Fibroblast of skin of right quadriceps (primary cell): ENCODE measurements around the gene SLC27A1.
"Not testable (repeated sequence)": the region's sequence is repeated elsewhere in the genome, so short reads cannot be mapped to it uniquely, and the experiment has no call there.

Source experiments
- DNase-seq: peaks from one replicate; pipeline ENCODE4 v3.0.0-alpha.2; 2013

The SLC27A1 gene

DNA sequence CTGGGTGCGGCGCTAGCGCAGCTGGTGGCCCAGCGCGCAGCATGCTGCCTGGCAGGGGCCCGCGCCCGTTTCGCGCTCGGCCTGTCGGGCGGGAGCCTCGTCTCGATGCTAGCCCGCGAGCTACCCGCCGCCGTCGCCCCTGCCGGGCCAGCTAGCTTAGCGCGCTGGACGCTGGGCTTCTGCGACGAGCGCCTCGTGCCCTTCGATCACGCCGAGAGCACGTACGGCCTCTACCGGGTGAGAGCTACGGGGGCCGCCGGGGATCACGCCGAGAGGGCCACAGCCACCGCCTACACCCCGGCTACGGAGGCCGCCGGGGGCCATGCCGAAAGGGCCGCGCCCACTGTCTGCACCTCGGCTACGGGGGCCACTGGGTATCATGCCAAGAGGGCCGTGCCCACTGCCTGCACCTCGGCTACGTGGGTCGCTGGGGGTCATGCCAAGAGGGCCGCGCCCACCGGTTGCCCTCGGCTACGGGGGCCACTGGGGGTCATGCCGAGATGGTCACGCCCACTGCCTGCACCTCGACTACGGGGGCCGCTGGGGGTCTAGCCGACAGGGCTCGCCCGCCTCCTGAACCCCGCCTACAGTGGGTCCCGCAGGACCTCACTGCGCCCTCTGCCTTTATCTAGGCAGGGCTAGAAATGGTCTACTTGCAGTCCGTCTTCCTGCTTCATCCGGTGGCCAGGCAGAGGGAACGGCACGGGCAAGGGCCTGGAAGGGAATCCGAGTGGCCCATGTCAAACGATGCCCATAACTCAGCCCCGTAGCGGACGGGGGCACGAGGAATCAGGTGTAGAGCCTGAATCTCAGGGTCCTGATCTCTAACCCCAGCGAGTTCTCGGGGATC is 41.6 kb downstream of the SLC27A1 start:
- peak; percentile 86 for DNase-seq

DNA sequence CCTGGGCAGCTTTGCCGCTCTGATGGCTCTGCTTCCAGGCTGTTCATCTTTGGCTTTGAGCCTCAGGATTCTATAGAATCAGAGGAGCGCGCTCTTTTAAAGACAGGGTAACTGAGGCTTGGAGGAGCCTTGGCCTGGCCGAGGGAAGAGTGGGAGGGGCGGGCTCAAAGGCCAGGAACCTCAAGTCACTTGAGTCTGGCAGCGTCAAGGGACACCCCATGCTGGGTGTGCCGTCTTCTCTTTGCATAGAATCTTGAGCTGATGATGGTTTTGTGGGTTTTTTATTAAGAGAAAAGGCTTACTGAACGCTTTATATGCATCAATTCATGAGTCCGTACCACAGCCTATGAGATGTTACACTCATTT is 42.2 kb downstream of the SLC27A1 start:
- DNase-seq = no peak

DNA sequence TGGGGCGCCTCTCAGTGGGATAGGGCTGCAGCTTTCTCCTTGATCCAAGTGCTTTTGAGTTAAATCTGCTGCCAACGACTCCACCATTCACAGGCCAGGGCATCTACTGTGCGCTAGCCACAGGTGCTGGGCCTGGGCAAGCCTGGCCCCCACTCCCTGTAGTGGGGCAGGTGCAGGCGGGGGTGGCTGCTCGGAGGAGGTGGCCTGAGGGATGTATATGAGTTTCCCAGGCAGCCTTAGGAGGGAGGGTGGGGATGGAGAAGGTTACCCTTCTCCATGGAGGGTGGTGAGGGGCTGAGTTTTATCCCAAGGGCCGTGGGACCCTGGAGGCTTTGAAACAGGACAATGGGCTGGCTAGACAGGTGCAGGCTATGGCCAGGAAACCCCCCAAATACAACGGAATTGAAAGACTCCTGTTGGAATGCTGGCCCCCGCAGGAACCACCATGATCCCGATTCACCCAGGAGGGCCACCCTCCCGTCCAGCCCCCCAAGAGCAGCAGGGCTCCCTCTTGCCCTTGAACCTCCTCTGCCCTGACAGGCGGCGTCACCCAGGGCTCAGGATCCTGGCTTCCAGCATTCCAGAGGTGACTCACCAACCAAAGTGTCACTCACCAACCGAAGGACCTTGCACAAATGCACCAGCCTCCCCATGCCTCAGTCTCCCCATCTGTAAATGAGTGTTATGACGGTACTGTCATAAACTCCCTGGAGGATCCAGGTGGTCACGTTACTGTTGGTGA is 45.3 kb downstream of the SLC27A1 start:
- no peak for DNase-seq

DNA sequence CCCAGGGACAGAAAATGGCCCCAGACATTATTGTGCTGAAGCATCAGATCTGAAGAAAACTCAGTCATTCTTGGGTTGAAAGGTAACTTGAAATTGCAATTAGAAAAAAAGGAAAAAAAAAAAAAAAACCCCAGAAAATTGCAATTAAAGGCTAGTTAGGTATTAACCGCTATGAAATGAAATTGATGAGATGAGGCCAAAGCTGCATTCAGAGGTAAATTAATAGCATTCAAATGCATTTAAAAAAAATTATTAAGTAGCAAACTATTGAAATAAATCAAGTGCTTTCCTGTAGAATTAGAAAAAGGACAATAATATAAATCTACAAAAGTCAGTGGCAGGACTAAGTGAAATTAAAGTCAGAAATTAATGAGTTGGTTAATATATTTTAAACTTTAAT is 47.6 kb downstream of the SLC27A1 start:
- no peak for DNase-seq

DNA sequence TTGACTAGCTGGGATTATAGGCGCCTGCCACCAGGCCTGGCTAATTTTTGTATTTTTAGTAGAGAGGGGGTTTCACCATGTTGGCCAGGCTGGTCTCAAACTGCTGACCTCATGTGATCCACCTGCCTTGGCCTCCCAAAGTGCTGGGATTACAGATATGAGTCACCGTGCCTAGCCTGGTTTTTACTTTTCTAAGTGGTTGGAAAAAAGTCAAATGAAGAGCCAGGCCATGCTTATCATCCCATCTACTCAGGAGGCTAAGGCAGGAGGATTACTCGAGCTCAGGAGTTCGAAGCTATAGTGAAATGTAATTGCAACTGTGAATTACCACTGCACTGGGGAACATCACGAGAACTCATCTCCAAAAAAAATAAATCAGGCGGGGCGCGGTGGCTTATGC is 48.3 kb downstream of the SLC27A1 start:
- DNase-seq = not testable (repeated sequence)

DNA sequence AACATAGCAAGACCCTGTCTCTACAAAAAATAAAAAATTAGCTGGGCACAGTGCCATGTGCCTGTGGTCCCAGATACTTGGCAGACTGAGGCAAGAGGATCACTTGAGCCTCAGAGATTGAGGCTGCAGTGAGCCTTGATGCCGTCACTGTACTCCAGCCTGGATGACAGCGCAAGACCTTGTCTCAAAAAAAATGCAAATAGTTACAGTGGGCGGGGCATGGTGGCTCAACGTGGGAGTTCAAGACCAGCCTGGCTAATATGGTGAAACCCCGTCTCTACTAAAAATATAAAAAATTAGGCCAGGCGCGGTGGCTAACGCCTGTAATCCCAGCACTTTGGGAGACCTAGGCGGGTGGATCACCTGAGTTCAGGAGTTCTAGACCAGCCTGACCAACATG is 49.6 kb downstream of the SLC27A1 start:
- DNase-seq = peak; percentile 14

DNA sequence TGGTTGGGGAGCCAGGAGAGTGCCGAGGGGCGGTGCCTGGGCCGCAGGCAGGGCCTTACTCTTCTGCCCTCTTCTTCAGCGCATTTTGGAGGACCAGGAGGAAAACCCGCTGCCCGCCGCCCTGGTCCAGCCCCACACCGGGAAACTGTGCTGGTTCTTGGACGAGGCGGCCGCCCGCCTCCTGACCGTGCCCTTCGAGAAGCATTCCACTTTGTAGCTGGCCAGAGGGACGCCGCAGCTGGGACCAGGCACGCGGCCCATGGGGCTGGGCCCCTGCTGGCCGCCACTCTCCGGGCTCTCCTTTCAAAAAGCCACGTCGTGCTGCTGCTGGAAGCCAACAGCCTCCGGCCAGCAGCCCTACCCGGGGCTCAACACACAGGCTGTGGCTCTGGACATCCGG is 50.5 kb downstream of the SLC27A1 start:
- no peak for DNase-seq

DNA sequence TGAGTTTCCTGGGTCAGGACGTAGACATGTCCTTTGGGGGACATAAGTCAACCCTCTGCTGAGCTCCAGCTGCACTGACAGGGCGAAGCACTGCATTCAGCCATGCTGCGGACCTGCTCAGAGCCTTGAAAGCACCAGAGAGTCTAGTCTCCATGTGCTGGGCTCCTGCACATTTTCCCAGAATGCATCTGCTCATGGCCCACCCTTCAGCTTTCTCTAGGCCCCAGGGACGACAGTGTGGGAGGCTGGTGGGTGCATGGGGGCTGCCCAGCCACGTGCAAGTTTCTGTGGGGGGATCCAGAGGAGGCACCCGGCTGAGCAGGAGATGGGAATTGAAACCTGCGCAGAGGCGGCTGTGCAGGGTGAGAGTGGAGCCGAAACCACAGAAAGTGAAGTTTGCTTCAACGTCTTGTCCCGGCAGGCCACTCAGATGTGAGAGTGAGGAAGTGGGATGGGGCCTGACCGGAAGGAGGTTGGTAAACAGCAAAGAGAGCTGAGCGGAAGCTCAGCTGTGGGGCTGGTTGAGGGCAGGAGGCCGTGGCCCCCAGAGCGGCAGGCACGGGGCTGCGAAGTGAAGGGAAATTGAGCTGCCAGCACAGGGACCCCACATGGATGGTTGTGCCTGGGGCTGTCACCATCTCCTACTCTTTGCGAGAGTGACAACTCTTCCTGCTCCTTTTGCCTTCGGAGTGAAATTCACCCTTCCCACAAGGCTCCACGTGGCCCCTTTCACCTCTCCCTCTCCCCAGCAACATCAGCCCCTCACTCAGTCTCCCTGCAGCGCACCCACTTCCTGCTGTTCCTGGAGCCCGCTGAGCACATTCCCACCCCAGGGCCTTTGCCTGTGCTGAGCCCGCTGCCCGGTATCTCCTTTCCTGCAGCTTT is 52.9 kb downstream of the SLC27A1 start:
- DNase-seq = no peak

DNA sequence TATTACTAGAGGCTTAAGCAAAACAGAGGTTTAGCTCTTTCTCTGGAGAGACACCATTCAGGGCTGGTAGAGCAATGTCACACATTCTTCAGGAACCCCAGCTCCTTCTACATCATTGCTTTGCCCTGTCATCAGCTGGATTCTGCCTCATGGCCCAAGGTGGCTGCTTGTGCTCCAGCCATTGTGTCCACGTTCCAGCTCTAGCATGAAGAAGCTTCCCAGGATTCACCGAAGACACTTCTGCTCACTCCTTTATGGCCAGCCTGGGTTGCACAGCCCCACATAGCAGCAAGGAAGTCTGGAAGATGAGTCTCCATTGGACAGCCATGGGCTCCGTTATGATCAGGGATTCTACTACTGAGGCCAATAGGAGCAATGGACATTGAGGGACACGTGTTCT is 54.3 kb downstream of the SLC27A1 start:
- DNase-seq = no peak

DNA sequence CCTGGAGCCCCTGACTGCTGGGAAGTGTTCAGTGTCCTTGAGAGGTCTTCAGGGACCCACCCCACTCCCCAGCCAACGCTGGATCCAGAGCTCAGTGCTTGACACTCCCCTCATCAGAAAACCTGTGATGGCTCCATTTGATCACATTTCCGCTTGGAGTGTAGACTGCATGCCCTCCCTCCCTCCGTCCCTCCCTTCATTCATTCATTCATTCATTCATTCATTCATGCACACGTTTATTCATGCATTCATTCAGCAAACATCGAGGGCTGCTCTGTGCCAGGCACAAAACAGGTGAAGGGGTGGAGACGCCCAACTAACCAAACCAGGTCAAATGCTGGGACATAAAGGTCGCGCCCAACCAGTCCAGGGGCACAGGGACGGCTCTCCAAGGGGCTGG is 54.8 kb downstream of the SLC27A1 start:
- DNase-seq = no peak

DNA sequence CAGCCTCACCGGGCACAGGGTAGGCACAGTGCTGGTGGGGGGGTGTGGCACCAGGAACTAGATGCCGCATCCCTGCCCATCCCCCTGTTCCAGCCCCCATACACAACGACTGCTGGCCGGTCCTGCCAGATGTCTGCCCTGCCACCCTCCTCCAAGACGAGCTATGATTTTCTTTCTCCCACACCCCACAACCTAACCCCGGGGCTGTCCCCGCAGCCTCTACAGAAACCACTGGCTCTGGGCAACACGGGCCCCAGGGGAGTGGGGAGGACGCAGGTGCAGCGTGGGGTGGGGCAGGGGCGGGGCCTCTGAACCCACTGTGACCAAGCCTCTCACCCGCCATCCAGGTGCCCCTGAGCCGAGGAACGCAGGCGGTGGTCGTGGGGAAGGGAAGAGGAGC is 56.6 kb downstream of the SLC27A1 start:
- no peak for DNase-seq

DNA sequence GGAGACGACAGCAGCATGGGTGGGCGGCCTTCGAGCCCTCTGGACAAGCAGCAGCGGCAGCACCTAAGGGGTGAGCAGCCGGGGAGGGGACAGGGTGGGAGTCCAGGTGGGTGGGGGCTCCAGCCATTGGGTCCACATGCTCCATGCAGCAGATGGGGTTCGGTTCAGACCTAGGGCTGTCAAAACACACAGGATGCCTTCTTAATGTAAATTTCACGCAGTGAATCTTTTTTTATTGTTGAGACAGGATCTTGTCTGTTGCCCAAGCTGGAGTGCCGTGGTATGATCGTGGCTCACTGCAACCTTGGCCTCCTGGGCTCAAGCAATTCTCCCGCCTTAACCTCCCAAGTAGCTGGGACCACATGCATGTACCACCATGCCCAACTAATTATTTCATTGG is 57.0 kb downstream of the SLC27A1 start:
- no peak for DNase-seq

DNA sequence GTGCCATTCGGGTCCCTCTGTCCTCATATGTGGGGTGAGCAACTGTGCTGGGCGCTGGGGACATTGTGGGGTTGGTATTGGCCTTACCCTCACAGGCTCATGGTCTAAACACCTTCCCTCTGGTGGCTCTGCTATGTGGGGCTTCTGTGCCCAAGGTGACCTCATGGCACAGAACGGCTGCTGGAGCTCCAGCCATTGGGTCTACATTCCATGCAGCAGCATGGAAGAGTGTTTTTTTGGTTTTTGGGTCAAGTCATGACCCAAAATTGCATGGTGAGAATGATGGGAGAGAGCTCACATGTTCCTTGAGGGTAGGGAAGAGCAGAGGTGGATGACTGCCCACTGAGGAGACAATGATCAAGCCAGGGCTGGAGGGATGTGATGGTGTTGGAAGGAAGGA is 58.3 kb downstream of the SLC27A1 start:
- DNase-seq = no peak

DNA sequence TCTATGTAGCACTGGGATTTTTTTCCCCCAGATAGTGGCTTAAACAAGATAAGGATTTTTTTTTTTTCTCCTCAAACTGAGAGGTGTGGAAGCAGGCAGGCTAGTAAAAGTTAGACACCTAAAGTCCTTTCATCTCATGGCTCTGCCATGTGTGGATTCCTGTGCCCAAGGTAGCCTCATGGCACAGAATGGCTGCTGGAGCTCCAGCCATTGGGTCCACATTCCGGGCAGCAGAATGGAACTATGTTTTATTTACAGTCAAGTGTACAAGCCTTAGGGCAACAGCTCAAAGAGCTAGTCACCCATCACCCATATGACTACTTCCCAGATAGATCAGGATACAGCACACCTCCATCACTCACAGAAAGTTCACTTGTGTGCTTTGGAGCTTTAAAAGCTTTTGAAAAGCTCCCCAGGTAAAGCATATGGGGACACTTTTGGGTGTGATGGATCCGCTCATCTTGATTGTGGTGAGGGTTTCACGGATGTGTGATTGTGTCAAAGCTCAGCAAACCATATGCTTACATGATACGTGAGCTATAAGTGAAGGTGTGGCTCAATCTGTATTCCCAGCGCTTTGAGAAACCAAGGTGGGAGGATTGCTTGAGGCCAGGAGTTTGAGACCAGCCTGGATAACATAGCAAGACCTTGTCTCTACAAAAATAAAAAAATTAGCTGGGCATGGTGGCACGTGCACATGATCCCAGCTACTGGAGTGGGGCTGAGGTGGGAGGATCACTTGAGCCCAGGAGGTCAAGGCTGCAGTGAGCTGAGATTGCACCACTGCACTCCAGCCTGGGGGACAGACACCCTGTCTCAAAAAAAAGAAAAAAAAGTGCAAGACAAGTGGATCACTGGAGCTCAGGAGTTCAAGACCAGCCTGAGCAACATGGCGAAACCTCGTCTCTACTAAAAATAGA is 59.2 kb downstream of the SLC27A1 start:
- DNase-seq = no peak

DNA sequence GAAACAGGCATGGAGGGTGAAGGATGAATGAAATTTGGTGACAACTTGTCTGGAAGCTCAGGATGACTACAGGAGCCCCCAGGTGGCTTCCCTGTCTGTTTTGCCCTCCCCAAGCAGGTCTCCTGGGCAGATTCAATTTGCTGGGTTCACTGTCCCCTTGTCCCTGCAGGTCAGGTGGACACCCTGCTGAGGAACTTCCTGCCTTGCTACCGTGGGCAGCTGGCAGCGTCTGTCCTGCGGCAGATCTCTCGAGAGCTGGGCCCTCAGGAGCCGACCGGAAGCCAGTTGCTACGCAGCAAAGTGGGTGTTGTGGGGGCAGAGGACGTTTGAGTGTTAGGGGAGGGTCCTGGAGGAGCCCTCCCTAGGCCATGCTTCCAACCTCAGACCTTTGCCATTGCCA is 60.3 kb downstream of the SLC27A1 start:
- DNase-seq = no peak

DNA sequence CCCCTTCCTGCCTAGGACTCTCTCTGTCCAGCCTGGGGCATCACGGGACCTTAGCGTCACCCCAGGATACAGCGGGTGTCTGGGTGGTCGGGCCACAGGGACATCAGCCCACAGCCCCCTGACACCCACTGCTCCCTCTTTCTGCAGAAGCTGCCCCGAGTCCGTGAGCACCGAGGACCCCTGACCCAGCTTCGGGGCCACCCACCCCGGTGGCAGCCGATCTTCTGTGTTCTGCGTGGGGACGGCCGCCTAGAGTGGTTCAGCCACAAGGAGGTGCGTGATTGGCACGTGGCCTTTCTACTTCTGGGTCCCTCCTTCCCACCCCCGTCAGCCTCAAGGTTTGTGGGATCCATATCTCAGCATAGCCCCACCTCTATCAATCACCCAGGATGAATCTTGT is 61.8 kb downstream of the SLC27A1 start:
- DNase-seq = no peak

DNA sequence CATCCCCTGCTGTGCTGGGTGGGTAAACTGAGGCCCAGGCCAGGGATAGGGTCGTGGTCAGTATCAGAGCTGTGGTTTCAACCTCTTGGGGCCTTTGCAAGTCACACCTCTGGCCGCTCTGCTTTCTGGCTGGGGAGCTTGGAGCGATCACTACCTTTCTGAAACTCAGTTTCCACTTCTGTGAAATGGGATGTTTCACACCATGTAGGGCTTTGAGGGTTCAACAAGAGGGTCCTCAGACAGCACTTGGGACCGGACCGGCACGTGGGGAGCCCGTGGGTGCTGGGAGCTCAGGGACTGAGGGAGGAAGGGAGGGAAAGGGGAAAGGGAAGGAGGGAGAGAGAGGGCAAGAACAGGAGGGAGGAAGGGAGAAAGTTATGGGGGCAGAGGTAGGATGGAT is 62.2 kb downstream of the SLC27A1 start:
- DNase-seq = no peak

DNA sequence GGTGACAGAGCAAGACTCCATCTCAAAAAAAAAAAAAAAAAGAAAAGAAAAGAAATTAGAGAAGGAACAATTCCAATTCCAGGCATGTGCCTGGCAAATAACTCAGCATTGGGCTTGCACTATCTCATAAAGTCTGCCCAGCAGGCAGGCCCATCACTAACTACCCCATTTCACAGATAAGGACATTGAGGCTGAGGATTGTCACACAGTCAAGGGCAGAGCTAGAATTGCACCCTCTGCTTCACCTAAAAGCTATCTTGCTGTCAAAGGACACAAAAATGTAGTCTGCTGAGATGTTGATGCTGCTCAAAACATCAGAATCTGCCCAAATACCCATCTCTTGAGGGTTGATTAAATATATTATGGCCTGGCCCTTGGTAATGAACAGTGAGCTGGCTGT is 64.4 kb downstream of the SLC27A1 start:
- no peak for DNase-seq

DNA sequence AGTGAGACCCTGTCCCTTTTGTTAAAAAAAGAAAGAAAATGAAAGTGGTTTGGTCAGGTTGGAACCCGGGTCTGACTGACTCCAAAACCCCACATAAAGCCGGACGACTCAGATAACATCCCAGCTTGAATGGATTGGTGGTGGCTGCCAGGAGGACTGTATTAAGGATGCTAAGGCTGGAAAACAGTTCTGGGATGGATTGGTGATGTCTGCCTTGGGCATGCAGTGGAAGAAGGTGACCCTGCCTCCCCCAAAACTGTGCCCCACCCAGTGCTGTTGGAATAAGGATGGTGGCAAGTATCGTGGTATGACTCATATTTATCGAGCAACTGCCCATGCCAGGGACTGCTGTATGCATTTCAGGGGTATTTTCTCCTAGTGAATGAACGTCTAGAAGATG is 66.6 kb downstream of the SLC27A1 start:
- no peak for DNase-seq

DNA sequence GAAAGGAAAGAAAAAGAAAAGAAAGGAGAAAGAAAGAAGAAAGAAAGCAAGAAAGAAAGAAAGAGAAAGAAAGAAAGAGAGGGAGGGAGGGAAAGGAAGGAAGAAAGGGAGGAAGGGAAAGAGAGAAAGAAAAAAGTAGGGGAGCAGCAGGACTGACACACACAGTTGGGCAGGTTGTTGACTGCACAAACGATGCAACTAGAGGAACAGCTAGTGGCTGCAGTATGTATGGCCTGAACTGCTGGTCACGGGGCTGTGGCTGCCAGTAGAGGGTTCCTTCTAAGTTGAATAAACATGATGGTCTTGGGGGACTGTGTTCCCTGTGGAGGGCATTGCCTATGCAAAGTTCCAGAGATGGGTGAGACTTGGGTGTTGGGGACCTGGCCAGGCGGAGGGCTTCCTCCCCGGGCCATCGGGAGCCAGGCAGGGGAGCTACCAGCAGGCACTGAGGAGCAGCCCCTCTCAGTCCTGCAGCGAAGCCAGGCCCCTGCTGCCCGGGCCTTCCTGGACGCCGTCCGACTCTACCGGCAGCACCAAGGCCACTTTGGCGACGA is 68.4 kb downstream of the SLC27A1 start:
- DNase-seq = no peak

DNA sequence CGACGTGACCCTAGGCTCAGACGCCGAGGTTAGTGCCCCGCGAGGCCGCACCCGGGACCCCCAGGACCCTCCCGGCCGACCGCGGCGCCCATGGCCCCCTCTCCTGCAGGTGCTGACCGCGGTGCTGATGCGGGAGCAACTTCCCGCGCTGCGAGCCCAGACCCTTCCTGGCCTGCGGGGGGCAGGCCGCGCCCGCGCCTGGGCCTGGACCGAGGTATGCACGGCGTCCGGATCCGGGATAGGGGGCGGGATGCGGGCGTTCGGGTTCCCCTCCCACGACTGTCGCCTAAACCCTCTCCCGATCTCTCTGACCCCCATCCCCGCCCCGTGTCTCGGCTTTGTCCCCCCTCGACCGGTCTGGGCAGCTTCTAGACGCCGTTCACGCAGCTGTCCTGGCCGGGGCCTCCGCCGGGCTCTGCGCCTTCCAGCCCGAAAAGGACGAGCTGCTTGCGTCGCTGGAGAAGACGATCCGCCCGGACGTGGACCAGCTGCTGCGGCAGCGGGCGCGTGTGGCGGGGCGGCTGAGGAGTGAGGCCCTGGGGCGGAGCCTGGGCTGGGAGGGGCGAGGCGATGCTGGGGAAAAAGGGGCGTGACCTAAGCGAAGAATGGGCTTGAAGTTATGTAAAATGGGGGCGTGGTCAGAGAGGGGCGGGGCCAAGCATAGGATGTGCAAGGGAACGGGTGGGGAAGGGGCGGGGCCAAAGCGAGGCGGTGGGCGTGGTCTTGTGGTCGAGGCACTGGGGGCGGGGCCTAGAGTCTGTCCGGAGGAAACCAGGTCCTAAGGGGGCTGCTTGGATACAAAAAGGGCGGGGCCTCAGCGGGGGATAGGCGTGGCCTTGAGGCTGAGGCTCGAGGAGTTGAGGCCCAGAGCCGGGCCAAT is 69.2 kb downstream of the SLC27A1 start:
- peak; percentile 93 for DNase-seq
